NCI-H2227 treated with DMSO at 0.1 percent for 48 hours (cell line): ENCODE measurements around the gene DPP9.
A peak's percentile ranks its signal among the peaks of the same experiment; 100 is the strongest.
"Not testable (repeated sequence)": the region's sequence is repeated elsewhere in the genome, so short reads cannot be mapped to it uniquely, and the experiment has no call there.

ENCODE experiments used
- DNase-seq: peaks from one replicate; lab custom pipeline; 2025; lab: John Stamatoyannopoulos, UW

Gene DPP9

DNA sequence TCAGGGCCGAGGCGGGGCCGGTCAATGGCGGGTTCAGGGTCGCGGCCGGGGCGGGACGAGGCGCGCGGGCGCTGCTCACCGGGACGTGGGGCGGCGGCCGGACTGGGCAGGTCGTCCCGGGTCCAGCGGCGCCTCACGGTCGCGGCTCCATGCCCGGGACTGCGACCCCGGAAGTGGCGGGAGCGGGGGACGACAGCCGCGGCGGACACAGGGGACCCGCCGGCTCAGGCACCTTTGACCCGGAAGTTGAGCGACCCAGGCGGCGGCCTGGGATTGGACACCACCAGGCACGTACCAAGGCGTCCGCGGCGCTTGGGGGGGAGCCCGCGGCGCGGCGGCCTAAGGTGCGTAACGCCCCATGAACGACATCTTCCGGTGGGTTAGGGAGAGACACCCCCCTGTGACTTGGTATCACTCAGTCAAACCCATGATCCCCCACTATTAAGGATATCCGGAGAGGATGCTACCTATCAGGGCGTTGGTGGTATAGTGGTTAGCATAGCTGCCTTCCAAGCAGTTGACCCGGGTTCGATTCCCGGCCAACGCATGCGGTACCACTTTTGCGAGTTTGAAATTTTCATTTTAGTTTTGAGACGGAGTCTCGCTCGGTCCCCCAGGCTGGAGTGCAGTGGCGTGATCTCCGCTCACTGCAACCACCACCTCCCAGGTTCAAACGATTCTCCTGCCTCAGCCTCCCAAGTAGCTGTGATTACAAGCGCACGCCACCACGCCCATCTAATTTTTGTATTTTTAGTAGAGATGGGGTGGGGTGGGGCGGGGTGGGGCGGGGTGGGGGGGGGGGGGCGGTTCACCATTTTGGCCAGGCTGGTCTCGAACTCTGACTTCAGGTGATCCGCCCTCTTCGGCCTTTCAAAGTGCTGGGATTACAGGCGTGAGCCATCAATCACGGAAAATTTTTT, at the start of gene DPP9:
Gene DPP9 (minus strand): TSS at position 248 of the 920 bp plus-strand sequence. CDS start 3,936 bp downstream, outside the sequence.
- DNase-seq, result peak; percentile 95

DNA sequence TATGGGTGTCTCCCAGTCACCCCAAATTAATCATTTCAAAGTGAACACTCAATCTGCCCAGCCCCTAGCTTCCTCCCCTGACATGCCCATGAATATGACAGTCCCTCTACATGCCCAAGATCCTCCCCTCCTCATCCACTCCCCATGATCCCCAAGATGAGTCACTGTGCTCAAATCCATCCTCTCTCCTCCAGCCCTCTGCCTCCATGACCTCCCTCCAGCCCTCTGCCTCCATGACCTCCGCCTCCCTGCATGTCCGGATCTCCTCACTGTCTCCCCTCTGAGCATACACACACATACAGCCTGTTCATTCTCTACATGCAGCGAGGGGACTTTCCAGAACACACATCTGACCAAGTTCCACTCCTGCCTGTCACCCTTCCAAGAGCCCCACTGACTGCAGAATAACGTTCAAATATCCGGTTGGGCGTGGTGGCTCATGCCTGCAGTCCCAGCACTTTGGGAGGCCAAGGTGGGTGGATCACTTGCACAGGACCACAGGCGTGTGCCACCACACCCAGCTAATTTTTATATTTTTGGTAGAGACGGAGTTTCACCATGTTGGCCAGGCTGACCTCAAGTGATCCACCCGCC, 49.5 kb upstream of the DPP9 start:
- no peak for DNase-seq

DNA sequence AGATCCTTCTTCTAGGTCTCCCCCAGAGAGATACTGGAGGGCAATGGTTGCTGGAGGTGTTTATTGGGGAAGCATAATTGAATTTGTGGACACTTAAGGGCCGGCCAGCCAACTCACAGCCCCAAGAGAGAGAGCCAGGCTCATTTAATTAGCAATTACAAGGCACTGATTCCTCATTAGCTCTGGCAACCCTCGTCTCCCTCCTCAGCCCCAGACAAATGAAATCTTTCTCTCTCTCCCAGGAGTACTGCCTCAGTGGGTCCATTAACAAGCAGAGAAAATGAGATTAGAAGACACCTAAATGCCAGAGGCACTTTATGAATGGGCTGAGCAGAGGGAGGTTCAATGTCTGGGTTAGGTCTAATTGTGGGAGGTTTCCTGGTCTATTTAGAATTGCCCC, 48.9 kb upstream of the DPP9 start:
- peak; percentile 22 for DNase-seq

DNA sequence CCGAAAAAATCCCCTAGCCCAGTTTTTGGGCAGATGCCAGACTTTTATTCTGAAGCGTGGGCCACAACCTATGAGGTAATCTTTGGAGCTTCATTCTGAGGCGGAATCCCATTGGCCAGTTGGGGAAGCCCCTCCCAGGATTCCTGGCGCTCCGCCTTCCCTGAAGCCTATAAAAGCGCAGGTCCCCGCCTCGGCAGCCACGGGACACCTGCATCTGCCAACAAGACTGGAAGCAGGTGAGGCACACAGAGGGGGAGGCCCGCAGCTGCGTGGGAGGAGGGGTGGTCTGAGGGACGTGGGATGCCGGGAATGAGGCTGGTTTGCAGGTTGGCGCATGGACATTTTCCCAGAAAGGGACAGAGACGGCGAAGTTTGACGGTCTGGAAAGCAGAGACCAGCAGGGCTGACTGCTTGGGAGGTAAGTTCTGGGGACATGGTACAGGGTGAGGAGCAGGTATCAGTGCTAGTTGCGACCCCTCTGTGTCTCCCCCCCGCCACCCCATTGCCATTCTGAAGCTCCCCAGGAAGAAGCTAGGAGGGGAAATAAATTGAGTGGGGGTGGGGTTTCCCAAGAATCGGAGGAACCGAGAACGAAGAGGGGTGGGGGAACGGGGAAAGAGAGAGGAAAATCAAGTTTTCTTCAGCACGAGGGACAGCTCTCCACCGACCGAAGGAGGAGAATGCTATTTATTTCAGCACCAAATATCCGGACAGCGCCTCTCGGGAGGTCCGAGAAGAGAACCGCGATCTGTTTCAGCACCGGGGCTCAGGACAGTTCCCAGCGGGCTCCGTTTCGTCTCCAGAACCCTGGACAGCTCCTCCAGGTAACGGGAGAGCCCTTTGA, 45.5 kb upstream of the DPP9 start:
- peak; percentile 88 for DNase-seq

DNA sequence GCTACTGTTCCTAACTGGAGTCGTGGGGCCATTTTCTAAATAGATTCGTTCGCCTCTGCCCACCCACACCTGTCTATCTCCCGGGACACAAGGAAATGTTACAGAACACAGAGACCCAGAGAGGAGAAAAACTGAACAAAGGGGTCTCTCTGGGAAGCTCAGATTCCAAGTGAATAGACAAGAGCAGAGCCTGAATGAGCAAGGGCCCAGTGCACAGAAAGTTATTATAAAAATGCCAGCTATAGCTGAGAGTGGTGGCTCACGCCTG, 40.7 kb upstream of the DPP9 start:
- no peak for DNase-seq

DNA sequence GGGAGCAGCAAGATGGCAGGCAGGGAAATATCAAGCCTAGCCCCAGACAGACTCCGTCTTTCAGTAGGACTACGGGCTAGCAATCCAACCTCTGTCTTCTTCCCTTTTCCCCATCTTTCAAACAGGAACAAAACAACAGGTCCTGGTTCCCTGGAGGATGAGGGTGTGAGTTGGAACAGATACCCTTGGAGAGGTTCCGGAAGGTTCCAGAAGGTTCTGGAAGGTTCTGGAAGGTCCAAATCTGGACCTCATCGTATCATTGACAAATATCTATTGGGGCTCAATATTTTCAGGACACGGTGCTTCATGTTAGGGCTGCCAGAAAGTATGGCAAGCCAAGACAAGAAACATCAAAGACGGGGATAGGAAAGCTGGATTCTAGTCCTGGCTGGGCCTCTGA, 39.4 kb upstream of the DPP9 start:
- no peak for DNase-seq

DNA sequence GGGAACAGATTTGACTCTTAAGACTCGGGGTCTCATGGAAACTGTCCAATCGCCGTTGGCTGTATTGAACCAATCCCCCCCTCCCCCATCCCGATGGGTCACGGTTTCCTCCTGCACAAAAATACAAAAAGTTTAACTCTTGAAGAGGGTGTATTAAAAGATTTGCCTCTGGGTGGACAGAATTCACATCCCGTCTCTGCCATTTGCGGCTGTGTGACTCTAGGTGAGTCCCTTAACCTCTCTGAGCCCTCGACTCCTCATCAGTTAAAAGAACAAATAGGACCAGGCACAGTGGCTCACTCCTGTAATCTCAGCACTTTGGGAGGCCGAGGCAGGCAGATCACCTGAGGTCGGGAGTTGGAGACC, 36.6 kb upstream of the DPP9 start:
- DNase-seq, result no peak

DNA sequence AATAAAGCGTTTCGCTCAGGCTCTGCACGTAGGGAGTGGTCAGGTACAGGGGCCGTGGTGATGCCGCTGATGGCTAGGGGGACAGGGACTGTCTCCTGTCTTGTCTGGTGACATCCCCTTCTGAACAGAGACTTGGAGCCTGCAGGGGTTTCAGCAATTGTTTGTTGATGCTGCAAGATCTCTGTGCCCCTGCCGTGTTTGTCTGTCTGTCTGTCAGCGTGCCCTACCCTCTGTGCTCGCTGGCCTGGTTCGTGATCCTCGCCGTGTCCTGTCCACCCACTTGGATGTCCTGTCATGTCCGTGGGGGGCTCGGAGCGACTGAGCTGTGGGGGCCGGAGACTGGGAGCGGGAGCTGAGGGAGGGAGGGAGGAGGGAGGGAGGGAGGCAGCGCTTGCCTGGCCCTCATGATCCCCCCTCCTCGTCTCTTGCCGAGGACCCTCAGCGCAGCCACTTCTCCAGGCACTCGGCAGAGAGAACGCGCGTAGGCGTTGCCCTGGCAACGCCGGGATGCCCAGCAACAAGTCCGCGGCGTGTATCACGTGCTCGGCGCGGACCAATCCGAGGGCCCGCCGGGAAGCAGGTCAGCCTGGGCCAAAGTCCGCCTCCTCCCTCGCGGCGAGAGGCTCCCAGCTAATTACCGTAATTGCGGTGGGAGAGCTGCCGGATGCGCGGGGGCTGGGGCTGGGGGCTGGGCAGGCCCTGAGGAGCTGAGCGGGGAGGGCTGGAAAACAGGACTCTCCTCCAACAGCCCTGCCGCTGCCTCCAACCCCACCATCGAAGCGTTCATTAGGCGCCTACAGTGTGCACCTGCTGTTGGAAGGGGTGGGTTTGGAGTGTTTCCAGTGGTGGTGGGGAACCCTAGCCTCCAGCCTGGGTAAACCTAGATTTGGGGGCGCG, 36.0 kb upstream of the DPP9 start:
- DNase-seq, result peak; percentile 93

DNA sequence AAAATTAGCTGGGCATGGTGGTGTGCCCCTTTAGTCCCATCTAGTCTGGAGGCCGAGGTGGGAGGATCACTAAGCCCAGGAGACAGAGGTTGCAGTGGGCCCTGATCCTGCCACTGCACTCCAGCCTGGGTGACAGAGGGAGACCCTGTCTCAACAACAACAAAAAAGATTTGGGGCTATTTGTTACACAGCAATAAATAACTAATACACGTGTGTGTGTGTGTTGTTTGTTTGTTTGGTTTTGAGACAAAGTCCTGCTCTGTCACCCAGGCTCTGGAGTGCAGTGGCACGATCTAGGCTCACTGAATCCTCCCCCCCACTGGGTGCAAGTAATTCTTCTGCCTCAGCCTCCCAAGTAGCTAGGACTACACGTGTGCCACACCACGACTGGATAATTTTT, 35.0 kb upstream of the DPP9 start:
- DNase-seq, result no peak

DNA sequence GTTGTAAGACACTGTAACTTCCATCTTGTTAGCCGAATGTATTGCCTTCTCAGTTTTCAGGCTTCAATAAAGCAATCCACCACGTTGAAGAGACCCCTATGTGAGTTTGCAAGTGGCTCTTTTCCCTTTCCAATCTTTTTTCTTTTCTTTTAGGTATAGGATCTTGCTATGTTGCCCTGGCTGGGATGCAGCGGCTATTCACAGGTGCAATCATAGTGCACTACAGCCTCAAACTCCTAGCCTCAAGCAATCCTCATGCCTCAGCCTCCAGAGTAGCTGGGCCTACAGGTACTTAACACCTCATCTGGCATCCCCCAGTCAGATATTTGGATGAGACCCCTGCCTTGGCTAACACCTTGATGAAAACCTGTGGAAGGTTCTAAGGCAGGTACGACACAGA, 34.4 kb upstream of the DPP9 start:
- no peak for DNase-seq

DNA sequence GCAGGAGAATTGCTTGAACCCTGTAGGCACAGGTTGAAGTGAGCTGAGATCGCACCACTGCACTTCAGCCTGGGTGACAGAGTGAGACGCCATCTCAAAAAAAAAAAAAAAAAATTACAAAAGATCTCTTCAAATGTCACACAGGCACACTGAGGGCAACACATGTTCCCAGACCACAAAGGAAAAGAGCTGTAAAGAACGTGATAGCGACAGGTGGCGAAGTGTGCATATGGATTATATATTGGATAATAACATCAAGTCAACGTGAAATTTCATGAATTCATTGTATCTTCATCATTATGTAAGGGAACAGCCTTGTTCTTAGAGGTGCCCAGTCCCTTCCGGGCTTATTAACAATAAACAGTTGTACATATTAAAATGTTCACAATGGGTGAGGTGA, 31.8 kb upstream of the DPP9 start:
- DNase-seq, result no peak

DNA sequence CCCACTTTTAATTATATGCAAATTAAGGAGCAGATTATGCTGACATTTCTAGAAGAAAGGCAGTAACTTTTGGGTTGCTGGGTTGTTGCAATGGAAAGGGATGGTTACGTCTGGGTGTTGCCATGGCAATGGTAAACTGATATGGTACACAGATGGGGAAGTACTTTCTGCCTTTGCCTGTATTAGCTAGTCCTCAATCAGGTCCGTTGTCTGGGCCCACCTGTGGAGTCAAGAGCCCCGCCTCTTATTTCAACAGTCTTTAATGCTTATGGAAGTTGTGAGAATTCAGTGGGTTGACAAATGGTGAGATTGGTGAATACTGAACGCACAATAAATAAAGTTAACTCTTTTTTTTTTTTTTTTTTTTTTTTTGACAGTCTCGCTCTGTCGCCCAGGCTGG, 30.6 kb upstream of the DPP9 start:
- DNase-seq, result peak; percentile 39

DNA sequence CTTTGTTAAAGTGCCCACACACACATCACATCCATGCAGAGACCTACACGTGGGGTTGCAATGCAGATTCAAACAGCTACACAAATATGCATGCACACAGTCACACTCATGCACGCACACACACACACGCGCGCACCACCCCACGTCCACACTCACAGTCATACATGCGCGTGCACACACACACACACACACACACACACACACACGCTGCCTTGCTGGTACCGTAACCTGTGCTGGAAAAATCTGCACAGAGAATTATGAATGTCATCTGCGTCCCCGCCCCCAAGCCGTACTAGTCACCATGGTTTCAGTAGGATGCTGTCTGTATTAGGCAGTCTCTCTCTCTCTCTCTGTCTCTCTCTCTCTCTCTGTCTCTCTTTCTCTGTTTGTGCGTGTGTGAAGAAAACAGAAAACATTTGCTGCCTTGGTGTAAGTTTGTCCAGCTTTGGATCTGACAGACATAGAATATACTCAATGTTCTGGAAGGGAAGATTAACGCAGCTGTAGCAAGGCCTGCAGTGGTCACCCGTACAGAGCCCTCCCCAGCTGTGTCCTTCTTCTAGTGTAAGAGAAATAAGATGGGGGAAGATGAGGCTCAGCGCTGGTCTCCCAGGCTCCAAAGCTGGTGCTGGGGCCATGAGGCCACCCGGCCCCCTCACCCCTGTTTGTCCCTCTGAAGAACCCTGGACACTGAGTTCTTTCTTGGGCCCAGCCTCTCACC, 26.4 kb upstream of the DPP9 start:
- DNase-seq, result peak; percentile 66

DNA sequence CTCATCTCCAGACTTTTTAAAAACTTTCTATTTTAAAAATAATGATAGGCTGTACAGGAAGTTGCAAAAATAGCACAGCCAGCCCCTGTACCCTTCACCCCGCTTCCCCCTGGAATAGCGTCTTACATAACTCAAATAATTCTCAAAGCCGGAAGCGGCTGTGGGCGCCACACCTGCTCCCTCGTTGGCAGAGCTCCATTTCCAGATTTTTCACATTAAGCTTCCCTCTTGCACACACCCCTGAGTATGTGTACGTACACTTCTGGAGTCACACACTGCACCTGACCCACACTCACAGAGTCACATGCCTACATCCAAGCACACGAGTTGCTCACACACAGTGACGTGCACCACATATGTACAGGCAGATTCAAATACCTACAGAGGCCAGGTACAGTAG, 24.9 kb upstream of the DPP9 start:
- no peak for DNase-seq

DNA sequence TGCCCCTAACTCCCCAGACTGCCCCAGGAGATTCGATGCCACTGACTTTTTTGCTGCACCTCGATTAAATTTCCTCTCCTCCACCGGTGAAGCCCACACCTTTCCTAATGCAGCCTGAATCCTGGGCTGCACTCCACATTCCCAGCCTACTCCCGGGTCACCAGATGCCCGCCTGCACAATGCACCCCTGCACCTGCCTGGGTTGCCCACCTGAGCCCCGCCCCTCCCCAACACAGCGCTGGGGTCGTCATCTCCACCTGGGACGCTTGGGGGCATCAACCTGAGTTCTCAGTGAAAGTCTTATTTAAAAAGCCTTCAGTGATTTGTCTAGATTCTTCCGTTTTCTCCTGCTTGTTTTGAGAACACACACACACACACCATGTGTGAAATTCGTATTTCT, 24.5 kb upstream of the DPP9 start:
- no peak for DNase-seq

DNA sequence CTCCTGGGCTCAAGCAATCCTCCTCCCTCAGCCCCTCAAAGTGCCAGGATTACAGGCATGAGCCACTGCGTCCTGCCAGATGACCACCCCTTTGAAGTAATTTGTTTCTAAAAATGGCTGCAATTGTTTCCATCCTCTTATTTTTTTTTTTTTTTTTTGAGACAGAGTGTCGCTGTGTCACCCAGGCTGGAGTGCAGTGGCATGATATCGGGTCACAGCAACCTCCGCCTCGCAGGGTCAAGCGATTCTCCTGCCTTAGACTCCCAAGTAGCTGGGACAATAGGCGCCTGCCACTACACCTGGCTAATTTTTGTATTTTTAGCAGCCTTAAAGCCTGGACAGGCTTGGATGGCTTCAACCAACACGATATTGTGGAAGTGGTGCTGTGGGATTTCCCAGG, 22.3 kb upstream of the DPP9 start:
- peak; percentile 38 for DNase-seq

DNA sequence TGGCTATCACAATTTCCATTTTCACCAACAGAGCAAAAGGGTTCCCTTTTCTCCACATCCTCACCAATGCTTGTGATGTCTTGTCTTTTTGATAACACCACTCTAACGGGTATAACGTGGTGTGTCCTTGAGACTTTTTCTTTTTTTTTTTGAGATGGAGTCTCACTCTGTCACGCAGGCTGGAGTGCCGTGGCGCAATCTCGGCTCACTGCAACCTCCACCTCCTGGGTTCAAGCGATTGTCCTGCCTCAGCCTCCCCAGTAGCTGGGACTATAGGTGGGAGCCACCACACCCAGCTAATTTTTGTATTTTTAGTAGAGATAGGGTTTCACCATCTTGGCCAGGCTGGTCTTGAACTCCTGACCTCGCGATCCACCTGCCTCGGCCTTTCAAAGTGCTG, 21.5 kb upstream of the DPP9 start:
- not testable (repeated sequence) for DNase-seq

DNA sequence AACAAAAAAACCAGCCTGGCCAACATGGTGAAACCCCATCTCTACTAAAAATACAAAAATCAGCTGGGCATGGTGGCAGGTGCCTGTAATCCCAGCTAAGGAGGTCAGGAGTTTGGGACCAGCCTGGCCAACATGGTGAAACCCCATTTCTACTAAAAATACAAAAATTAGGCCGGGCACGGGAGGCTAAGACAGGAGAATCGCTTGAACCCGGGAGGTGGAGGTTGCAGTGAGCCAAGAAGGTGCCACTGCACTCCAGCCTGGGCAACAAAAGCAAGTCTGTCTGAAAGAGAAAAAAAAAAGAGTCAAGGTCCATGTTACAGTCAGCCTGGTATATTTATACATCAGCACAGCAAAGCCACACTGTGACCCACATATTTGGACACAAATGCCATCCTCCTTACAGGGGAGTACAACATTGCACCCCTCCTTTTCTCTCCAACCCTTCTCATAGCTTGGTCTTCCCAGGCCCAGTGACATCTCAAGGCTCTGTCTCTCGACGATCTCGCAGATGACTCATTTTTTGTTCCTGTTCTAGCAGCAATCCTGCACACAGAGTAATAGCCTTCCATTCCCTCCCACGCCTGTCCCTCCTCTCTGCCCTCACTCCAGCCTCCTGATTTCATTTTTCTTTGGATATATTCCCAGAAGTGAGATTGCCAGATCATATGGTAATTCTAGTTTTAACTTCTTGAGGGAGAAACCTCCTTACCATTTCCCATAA, 21.0 kb upstream of the DPP9 start:
- peak; percentile 17 for DNase-seq

DNA sequence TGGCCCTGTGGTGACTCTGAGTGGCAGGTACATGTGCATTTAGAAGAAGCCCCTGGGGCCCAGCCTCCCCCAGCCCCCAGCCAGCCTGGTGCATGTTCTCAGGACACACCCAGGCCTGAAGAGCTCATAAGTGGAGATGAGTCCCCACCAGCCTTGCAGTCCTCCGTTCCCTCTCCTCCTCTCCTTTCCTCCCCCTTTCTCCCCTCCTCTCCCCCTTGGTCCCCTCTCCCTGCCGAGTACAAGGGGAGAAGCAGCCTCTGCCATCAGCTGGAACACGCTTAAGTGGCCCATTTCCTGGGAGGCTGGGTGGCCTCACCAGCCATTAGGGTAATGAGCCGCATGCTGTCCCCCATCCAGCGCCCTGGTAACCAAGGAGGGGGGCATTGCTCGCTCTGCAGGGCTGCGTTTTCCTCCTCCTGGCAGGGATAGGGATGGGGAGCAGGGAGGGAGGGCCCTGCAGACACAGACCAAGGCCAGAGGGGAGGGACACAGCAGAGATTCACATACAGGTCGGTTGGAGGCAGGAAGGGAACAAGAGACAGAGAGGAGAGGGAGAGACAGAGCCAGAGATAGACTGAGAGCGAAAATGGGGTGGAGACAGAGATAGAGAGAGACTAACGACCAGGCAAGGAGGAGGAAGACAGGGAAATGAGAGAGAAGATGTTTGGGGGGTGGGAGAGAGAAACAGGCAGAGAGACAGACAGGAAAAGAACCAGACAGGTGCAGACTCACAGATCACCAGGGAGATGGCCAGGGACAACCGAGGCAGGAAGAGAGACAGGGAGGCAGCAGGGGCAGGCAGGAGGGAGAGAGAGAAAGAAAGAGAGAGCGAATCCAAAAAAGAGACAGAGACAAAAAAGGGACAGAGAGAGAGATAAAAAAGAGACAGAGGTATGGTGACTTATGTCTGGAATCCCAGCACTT, 19.3 kb upstream of the DPP9 start:
- DNase-seq, result peak; percentile 89

DNA sequence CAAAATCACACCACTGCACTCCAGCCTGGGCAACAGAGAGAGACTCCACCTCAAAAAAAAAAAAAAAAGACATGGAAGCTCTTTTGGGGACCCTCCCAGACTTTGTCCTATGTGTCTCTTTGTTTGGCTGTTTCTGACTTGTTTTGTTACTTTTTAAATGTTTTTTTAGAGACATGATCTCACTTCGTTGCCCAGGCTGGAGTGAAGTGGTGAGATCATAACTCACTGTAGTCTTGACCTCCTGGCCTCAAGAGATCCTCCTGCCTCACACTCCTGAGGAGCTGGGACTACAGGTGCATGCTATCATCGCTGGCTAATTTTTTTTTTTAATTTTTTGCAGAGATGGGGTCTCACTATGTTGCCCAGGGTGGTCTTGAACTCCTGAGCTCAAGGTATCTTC, 16.4 kb upstream of the DPP9 start:
- DNase-seq, result no peak
